ENCODE data around the gene OGA. TPM values are rescaled to one million over a fixed set of nuclear protein-coding genes. Genes with fewer than 3 reads are reported as not detected.
A peak's percentile ranks its signal among the peaks of the same experiment; 100 is the strongest.

OGA gene
- total RNA-seq, 3 donors from 2014 or later: 52.0 to 72.2 (median 64.5) TPM

- DNase-seq: peak; percentile 63
- no peaks in the 10 kb centered on the region for H3K27me3 Mint-ChIP-seq (ENCODE audit: low read depth)
- H3K4me1 Mint-ChIP-seq (ENCODE audit: low read depth): peaks cover 51% of the 10 kb centered on the region
- peak; percentile 61 to 65 for ATAC-seq
- no peaks in the 10 kb centered on the region for H3K9me3 Mint-ChIP-seq
- peak overlapping the region; percentile 78 for H3K4me3 Mint-ChIP-seq
- peaks cover 1% of the 10 kb centered on the region for H3K36me3 Mint-ChIP-seq (ENCODE audit: insufficient read depth)
Observed at GRCh38 chr10:101840741-101841453, 22.7 kb upstream of the OGA start.

- ATAC-seq (peak in 1 of 2 donors; percentile 2), DNase-seq (no peak)
- H3K9me3 Mint-ChIP-seq: no peaks in the 10 kb centered on the region
- no peaks in the 10 kb centered on the region for H3K27me3 Mint-ChIP-seq (ENCODE audit: low read depth)
- peaks cover 56% of the 10 kb centered on the region for H3K4me1 Mint-ChIP-seq (ENCODE audit: low read depth)
- peak overlapping the region; percentile 78 for H3K4me3 Mint-ChIP-seq
- H3K36me3 Mint-ChIP-seq (ENCODE audit: insufficient read depth): no peaks in the 10 kb centered on the region
Observed at GRCh38 chr10:101840102-101840684, 21.9 kb upstream of the OGA start.

GRCh38 chr10:101839416-101840063 lies 21.3 kb upstream of the OGA start:
- peak; percentile 29 to 36 for ATAC-seq
- Mint-ChIP-seq H3K4me3 (peak overlapping the region; percentile 75), H3K9me3 (no peaks in the 10 kb centered on the region), H3K4me1 (ENCODE audit: low read depth) (peaks cover 57% of the 10 kb centered on the region), H3K27me3 (ENCODE audit: low read depth) (no peaks in the 10 kb centered on the region), H3K36me3 (ENCODE audit: insufficient read depth) (no peaks in the 10 kb centered on the region)
- DNase-seq: peak; percentile 61

- Mint-ChIP-seq H3K27me3 (ENCODE audit: low read depth) (no peaks in the 10 kb centered on the region), H3K4me1 (ENCODE audit: low read depth) (peaks cover 57% of the 10 kb centered on the region)
Observed at GRCh38 chr10:101839002-101839401, 20.8 kb upstream of the OGA start.

GRCh38 chr10:101838416-101838970 lies 20.2 kb upstream of the OGA start:
- Mint-ChIP-seq H3K36me3 (ENCODE audit: insufficient read depth) (no peaks in the 10 kb centered on the region), H3K4me3 (peak overlapping the region; percentile 75), H3K27me3 (ENCODE audit: low read depth) (no peaks in the 10 kb centered on the region), H3K4me1 (ENCODE audit: low read depth) (peaks cover 61% of the 10 kb centered on the region), H3K9me3 (no peaks in the 10 kb centered on the region)
- no peak for ATAC-seq
- no peak for DNase-seq

More at GRCh38 chr10:101839002-101839401, 20.8 kb upstream of the OGA start:
- Mint-ChIP-seq H3K36me3 (ENCODE audit: insufficient read depth) (no peaks in the 10 kb centered on the region), H3K9me3 (no peaks in the 10 kb centered on the region), H3K4me3 (peak overlapping the region; percentile 75)
- ATAC-seq: no peak
- no peak for DNase-seq

GRCh38 chr10:101837748-101838147 lies 19.5 kb upstream of the OGA start:
- no peak for ATAC-seq
- Mint-ChIP-seq H3K9me3 (no peaks in the 10 kb centered on the region), H3K4me1 (ENCODE audit: low read depth) (peaks cover 62% of the 10 kb centered on the region), H3K36me3 (ENCODE audit: insufficient read depth) (no peaks in the 10 kb centered on the region), H3K27me3 (ENCODE audit: low read depth) (no peaks in the 10 kb centered on the region), H3K4me3 (no peak overlapping the region)
- no peak for DNase-seq

GRCh38 chr10:101835362-101835761 lies 17.1 kb upstream of the OGA start:
- no peaks in the 10 kb centered on the region for H3K9me3 Mint-ChIP-seq
- peaks cover 61% of the 10 kb centered on the region for H3K4me1 Mint-ChIP-seq (ENCODE audit: low read depth)
- no peak for ATAC-seq

GRCh38 chr10:101834341-101834740 lies 16.1 kb upstream of the OGA start:
- DNase-seq (no peak), ATAC-seq (no peak)

More at GRCh38 chr10:101835362-101835761, 17.1 kb upstream of the OGA start:
- no peak overlapping the region for H3K4me3 Mint-ChIP-seq
- no peak for DNase-seq
- H3K27me3 Mint-ChIP-seq (ENCODE audit: low read depth): no peaks in the 10 kb centered on the region
- no peaks in the 10 kb centered on the region for H3K36me3 Mint-ChIP-seq (ENCODE audit: insufficient read depth)

GRCh38 chr10:101833466-101833865 lies 15.2 kb upstream of the OGA start:
- H3K4me3 Mint-ChIP-seq: no peak overlapping the region
- ATAC-seq: no peak
- H3K27me3 Mint-ChIP-seq (ENCODE audit: low read depth): no peaks in the 10 kb centered on the region
- DNase-seq: no peak
- H3K4me1 Mint-ChIP-seq (ENCODE audit: low read depth): peaks cover 56% of the 10 kb centered on the region
- H3K36me3 Mint-ChIP-seq (ENCODE audit: insufficient read depth): no peaks in the 10 kb centered on the region
- H3K9me3 Mint-ChIP-seq: no peaks in the 10 kb centered on the region

More at GRCh38 chr10:101834341-101834740, 16.1 kb upstream of the OGA start:
- no peaks in the 10 kb centered on the region for H3K9me3 Mint-ChIP-seq
- H3K4me3 Mint-ChIP-seq: no peak overlapping the region
- no peaks in the 10 kb centered on the region for H3K27me3 Mint-ChIP-seq (ENCODE audit: low read depth)
- no peaks in the 10 kb centered on the region for H3K36me3 Mint-ChIP-seq (ENCODE audit: insufficient read depth)
- peaks cover 63% of the 10 kb centered on the region for H3K4me1 Mint-ChIP-seq (ENCODE audit: low read depth)

GRCh38 chr10:101832325-101832771 lies 14.1 kb upstream of the OGA start:
- ATAC-seq: no peak
- no peak overlapping the region for H3K4me3 Mint-ChIP-seq

GRCh38 chr10:101831169-101831811 lies 13.0 kb upstream of the OGA start:
- Mint-ChIP-seq H3K4me1 (ENCODE audit: low read depth) (peaks cover 56% of the 10 kb centered on the region), H3K9me3 (no peaks in the 10 kb centered on the region), H3K27me3 (ENCODE audit: low read depth) (no peaks in the 10 kb centered on the region), H3K36me3 (ENCODE audit: insufficient read depth) (no peaks in the 10 kb centered on the region), H3K4me3 (peak overlapping the region; percentile 79)
- ATAC-seq (no peak), DNase-seq (no peak)

More at GRCh38 chr10:101832325-101832771, 14.1 kb upstream of the OGA start:
- DNase-seq: no peak
- Mint-ChIP-seq H3K9me3 (no peaks in the 10 kb centered on the region), H3K36me3 (ENCODE audit: insufficient read depth) (no peaks in the 10 kb centered on the region), H3K4me1 (ENCODE audit: low read depth) (peaks cover 56% of the 10 kb centered on the region), H3K27me3 (ENCODE audit: low read depth) (no peaks in the 10 kb centered on the region)

- Mint-ChIP-seq H3K4me3 (peak overlapping the region; percentile 79), H3K9me3 (no peaks in the 10 kb centered on the region), H3K36me3 (ENCODE audit: insufficient read depth) (no peaks in the 10 kb centered on the region), H3K4me1 (ENCODE audit: low read depth) (peaks cover 50% of the 10 kb centered on the region), H3K27me3 (ENCODE audit: low read depth) (no peaks in the 10 kb centered on the region)
- ATAC-seq (peak; percentile 80), DNase-seq (peak; percentile 95)
Observed at GRCh38 chr10:101830322-101831168, 12.3 kb upstream of the OGA start.

- Mint-ChIP-seq H3K4me1 (ENCODE audit: low read depth) (peaks cover 45% of the 10 kb centered on the region), H3K9me3 (no peaks in the 10 kb centered on the region), H3K27me3 (ENCODE audit: low read depth) (no peaks in the 10 kb centered on the region), H3K4me3 (peak overlapping the region; percentile 79), H3K36me3 (ENCODE audit: insufficient read depth) (no peaks in the 10 kb centered on the region)
- DNase-seq (peak; percentile 60), ATAC-seq (no peak)
Observed at GRCh38 chr10:101829561-101830315, 11.5 kb upstream of the OGA start.
